Right lobe of liver (tissue), 6 donors: ENCODE measurements around the gene HHATL. TPM values are rescaled to one million over a fixed set of nuclear protein-coding genes. Genes with fewer than 3 reads are reported as not detected.
A peak's percentile ranks its signal among the peaks of the same experiment; 100 is the strongest.

Experiments
- ATAC-seq, 4 donors: fragments of 200-7000 bp; cut with Tn5 transposase; one replicate each; pipeline ENCODE4 v1.9.1; 2020; ENCODE audit warnings: mild to moderate bottlenecking in 4 of 4, moderate library complexity in 4 of 4
- DNase-seq, 3 donors: peaks; one replicate each; pipeline ENCODE4 v3.0.0-alpha.2; 2020
- H3K27ac ChIP-seq, 3 donors: fragments of 200-600 bp; one replicate each; pipeline ENCODE4 v1.8.0; 2022
- H3K27me3 ChIP-seq, 2 donors: fragments of 200-600 bp; one replicate each; pipeline ENCODE4 v1.8.0; 2022
- H3K36me3 ChIP-seq, 4 donors: fragments of 200-600 bp; sonication (generic) in 1 of 4; one replicate each; pipeline versions ENCODE4 v1.5.1 to v1.8.0; 2017 to 2022; ENCODE audit warnings: control low read depth in 1 of 4
- H3K4me1 ChIP-seq, 4 donors: fragments of 200-600 bp; sonication (generic) in 1 of 4; one replicate each; pipeline versions ENCODE4 v1.5.1 to v1.8.0; 2017 to 2022; ENCODE audit warnings: control low read depth in 1 of 4
- H3K4me3 ChIP-seq, 3 donors: fragments of 200-600 bp; one replicate each; pipeline ENCODE4 v1.8.0; 2022
- H3K9me3 ChIP-seq, 4 donors: fragments of 200-600 bp; sonication (generic) in 1 of 4; one replicate each; pipeline versions ENCODE4 v1.5.1 to v1.8.0; 2017 to 2022; ENCODE audit warnings: control low read depth in 1 of 4
- CTCF ChIP-seq, 4 donors: fragments of 200-600 bp in 3 of 4; fragments of 450-650 bp in 1 of 4; IDR thresholded peaks; one replicate each; pipeline versions ENCODE4 v1.5.1 to v1.8.0; 2016 to 2022; ENCODE audit warnings: antibody characterized with exemption in 4 of 4, mild to moderate bottlenecking in 2 of 4
- POLR2A ChIP-seq: fragments of 450-650 bp; IDR thresholded peaks from one replicate; pipeline ENCODE4 v1.6.1; 2017; ENCODE audit warnings: antibody characterized with exemption, mild to moderate bottlenecking
- WGBS: methylation state at CpG from one replicate; pipeline ENCODE4 v1.1.6; 2018; ENCODE audit warnings: low coverage, low lambda C conversion rate; ENCODE audit not compliant: insufficient coverage; ENCODE audit errors: missing lambda C conversion rate; 5-methylcytosine and 5-hydroxymethylcytosine counted together
- intact Hi-C, 2 donors: fragments of 100-400 bp; cut with DNase I; formaldehyde crosslinking; loops; one replicate each; pipeline versions ENCODE4 v1.11.2 to v1.14.1; 2022
- total RNA-seq, 6 experiments: library from RNA; depleted of rRNA in 2 of 6; stranded (reverse); fragments of >200 nt in 2 of 6; fragmentation: NEBNext Ultra II Directional in 3 of 6; extraction: Animal tissue kit (Norgen Biotek cat#: 25700) in 3 of 6; gene quantifications; one replicate each; pipeline versions ENCODE4 v1.1.0 to v1.2.4, GENCODE V29; 2016 to 2023
- donor health status: DM: no; HTN: yes; CAD: no.
- donor health status: DM: no; HTN: no; CAD: no.
- donor health status: DM: no; HTN: no; CAD: no.
- donor health status: DM: no; HTN: yes; CAD: no.
- donor health status: DM: no; HTN: yes; CAD: no.

HHATL gene
- total RNA-seq, 6 experiments from 2014 or later, result 0.29 to 1.0 (median 0.60) TPM; not detected in 3

- Histone ChIP-seq H3K9me3 (no peaks in the 10 kb centered on the region), H3K36me3 (no peaks in the 10 kb centered on the region), H3K27ac (no peak overlapping the region), H3K4me1 (no peaks in the 10 kb centered on the region), H3K4me3 (no peak overlapping the region), H3K27me3 (no peaks in the 10 kb centered on the region)
- intact Hi-C loops, result no loop called here
- no peak for TF ChIP-seq POLR2A
- TF ChIP-seq CTCF (IDR thresholded peaks at IDR 0.05), result no peak
- DNase-seq (peak in 1 of 3 donors; percentile 21), ATAC-seq (no peak)
Observed at GRCh38 chr3:42673082-42673481, 29.5 kb downstream of the HHATL start.

DNA sequence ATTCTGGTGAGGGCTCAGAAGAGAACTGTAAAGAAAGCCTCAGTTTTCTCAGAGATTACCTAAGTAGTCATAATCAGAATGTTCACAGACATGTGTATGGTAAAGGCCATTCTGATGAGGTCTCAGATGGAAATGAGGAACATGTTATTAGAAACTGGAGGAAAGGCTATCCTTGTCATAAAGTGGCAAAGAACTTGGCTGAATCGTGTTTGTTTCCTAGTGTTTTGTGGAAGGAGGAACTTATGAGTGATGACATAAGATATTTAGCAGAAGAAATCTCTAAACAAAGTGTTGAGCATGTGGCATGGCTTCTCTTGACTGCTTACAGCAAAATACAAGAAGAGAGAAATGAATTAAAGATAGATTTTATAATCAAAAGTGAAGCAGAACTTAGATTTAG, 30.1 kb downstream of the HHATL start:
- DNase-seq, result no peak
- no peak overlapping the region for H3K27ac ChIP-seq
- no peak for ATAC-seq
- intact Hi-C loops, result no loop called here
- 38% methylated on average over 1 of the region's 1 CpG for WGBS
- TF ChIP-seq CTCF (IDR thresholded peaks at IDR 0.05) (no peak), POLR2A (no peak)
- no peaks in the 10 kb centered on the region for H3K36me3 ChIP-seq
- no peaks in the 10 kb centered on the region for H3K27me3 ChIP-seq
- no peaks in the 10 kb centered on the region for H3K9me3 ChIP-seq
- H3K4me3 ChIP-seq, result no peak overlapping the region
- no peaks in the 10 kb centered on the region for H3K4me1 ChIP-seq

GRCh38 chr3:42670670-42671069, 31.9 kb downstream of the HHATL start:
- no peaks in the 10 kb centered on the region for H3K9me3 ChIP-seq
- H3K36me3 ChIP-seq, result no peaks in the 10 kb centered on the region
- no peak overlapping the region for H3K27ac ChIP-seq
- ATAC-seq (no peak), DNase-seq (no peak)
- intact Hi-C loops, result no loop called here
- no peaks in the 10 kb centered on the region for H3K4me1 ChIP-seq
- H3K27me3 ChIP-seq, result no peaks in the 10 kb centered on the region
- no peak for TF ChIP-seq POLR2A
- TF ChIP-seq CTCF (IDR thresholded peaks at IDR 0.05), result no peak
- no peak overlapping the region for H3K4me3 ChIP-seq
- no CpG with 5 or more reads among the region's 1 CpG for WGBS

- DNase-seq (no peak), ATAC-seq (no peak)
- no peak overlapping the region for H3K27ac ChIP-seq
- 66% methylated on average over 6 of the region's 7 CpGs for WGBS
- H3K4me3 ChIP-seq, result no peak overlapping the region
- intact Hi-C loops, result no loop called here
- no peaks in the 10 kb centered on the region for H3K4me1 ChIP-seq
- no peaks in the 10 kb centered on the region for H3K36me3 ChIP-seq
- TF ChIP-seq POLR2A (no peak), CTCF (IDR thresholded peaks at IDR 0.05) (no peak)
- no peaks in the 10 kb centered on the region for H3K9me3 ChIP-seq
- H3K27me3 ChIP-seq, result no peaks in the 10 kb centered on the region
Observed at GRCh38 chr3:42670051-42670576, 32.5 kb downstream of the HHATL start.

DNA sequence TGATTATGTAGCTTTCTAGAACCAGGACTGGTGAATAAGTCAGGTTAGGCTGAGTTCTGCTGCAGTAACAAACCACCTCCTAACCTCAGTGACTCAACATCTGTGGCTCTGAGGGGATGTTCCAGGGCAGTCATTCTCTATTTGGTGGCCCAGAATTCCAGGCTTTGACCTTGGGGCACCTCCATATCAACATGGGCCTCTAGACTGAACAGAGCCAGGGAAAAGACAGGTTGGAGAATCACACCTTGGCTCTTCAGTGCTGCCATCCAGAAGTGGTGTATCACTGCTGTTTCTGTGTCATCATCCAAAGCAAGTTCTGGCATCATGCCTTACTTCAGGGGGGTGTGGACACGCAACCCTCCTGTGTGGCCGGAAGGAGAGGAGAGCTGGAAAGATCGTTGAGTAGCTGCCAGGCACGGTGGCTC, 33.8 kb downstream of the HHATL start:
- WGBS, result no CpG with 5 or more reads among the region's 4 CpGs
- H3K36me3 ChIP-seq, result no peaks in the 10 kb centered on the region
- no peak overlapping the region for H3K4me3 ChIP-seq
- H3K4me1 ChIP-seq, result no peaks in the 10 kb centered on the region
- no peak for TF ChIP-seq POLR2A
- no peak for TF ChIP-seq CTCF (IDR thresholded peaks at IDR 0.05)
- no peak overlapping the region for H3K27ac ChIP-seq
- H3K9me3 ChIP-seq, result no peaks in the 10 kb centered on the region
- no peak for DNase-seq
- H3K27me3 ChIP-seq, result no peaks in the 10 kb centered on the region
- ATAC-seq, result no peak
- intact Hi-C loops, result no loop called here
